ELF-1 (cell line): Measurements from ENCODE around the gene CLTCL1.
"Not testable (repeated sequence)": the region's sequence is repeated elsewhere in the genome, so short reads cannot be mapped to it uniquely, and the experiment has no call there.

ENCODE experiments used
- DNase-seq: peaks from one replicate; pipeline ENCODE4 v3.0.0-alpha.2; 2016; ENCODE audit warnings: low read depth, low spot score

Gene CLTCL1

GRCh38 chr22:19291580-19292457 is at the start of gene CLTCL1:
TSS of gene CLTCL1 (minus strand) at chr22:19291719. CDS start at chr22:19291641, 78 bp downstream.
- peak; percentile 79 for DNase-seq

- no peak for DNase-seq
These were observed 45.6 kb upstream of the CLTCL1 start for GRCh38 chr22:19337137-19337536.

- no peak for DNase-seq
These were observed 44.9 kb upstream of the CLTCL1 start for GRCh38 chr22:19336133-19337075.

GRCh38 chr22:19331975-19332374 is 40.5 kb upstream of the CLTCL1 start:
- no peak for DNase-seq

GRCh38 chr22:19331474-19331873 is 40.0 kb upstream of the CLTCL1 start:
- no peak for DNase-seq

- no peak for DNase-seq
These were observed 39.4 kb upstream of the CLTCL1 start for GRCh38 chr22:19330865-19331418.

GRCh38 chr22:19330205-19330604 is 38.7 kb upstream of the CLTCL1 start:
- not testable (repeated sequence) for DNase-seq

GRCh38 chr22:19329454-19329853 is 37.9 kb upstream of the CLTCL1 start:
- no peak for DNase-seq

- no peak for DNase-seq
These were observed 33.9 kb upstream of the CLTCL1 start for GRCh38 chr22:19325296-19325948.

GRCh38 chr22:19323420-19323819 is 31.9 kb upstream of the CLTCL1 start:
- DNase-seq, result not testable (repeated sequence)

GRCh38 chr22:19321757-19322156 is 30.2 kb upstream of the CLTCL1 start:
- no peak for DNase-seq

GRCh38 chr22:19320136-19320535 is 28.6 kb upstream of the CLTCL1 start:
- not testable (repeated sequence) for DNase-seq

GRCh38 chr22:19319281-19319680 is 27.8 kb upstream of the CLTCL1 start:
- no peak for DNase-seq

- no peak for DNase-seq
These were observed 26.3 kb upstream of the CLTCL1 start for GRCh38 chr22:19317865-19318264.

- DNase-seq, result no peak
These were observed 16.4 kb upstream of the CLTCL1 start for GRCh38 chr22:19307872-19308271.

- DNase-seq, result not testable (repeated sequence)
These were observed 15.0 kb upstream of the CLTCL1 start for GRCh38 chr22:19306535-19306934.

- no peak for DNase-seq
These were observed 13.0 kb upstream of the CLTCL1 start for GRCh38 chr22:19304547-19304946.

GRCh38 chr22:19303785-19304184 is 12.3 kb upstream of the CLTCL1 start:
- DNase-seq, result no peak

- DNase-seq, result no peak
These were observed 4.2 kb upstream of the CLTCL1 start for GRCh38 chr22:19295733-19296132.

- DNase-seq, result no peak
These were observed 1.1 kb upstream of the CLTCL1 start for GRCh38 chr22:19292458-19293230.

GRCh38 chr22:19291218-19291579 is 320 bp downstream of the CLTCL1 start:
- DNase-seq, result no peak
